ENCODE results near the gene LPAR1.

Gene LPAR1

DNA sequence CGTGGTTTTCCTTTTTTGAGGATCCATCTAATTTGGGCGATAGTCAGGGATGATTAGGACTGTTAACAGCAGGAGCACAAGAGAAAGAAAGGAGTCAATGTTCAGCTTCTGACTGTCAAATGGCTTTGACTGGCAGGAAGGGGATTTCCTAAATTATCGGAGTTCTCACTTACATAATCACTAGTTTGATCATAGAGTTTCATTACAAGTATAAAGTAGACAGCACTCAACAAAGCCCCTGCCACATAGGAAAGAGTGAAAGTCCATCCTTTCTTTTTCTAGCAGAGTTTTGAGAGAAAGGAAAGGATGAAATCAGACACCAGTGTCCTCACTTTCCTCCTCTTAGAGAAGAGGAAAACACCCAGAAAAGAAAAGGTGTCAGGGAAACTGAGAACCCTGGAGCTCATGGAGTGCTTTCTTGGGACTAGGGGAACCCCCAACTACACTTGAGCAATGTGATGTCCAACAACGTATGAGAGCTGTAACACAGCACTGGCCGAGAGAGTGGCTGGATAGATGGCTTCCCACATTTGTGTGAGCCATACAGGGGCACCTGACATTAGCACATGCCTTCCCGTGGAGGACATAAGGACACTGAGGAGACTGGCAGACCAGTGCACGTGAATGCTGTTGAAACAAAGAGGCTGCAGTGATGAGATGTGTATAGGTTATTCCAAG lies 26.0 kb upstream of the LPAR1 start:
- CTCF ChIA-PET: no interaction called here
- H3K4me3 ChIP-seq (ENCODE audit: low read depth, low read length): no peak overlapping the region
- POLR2A ChIA-PET: no interaction called here
- H3K36me3 ChIP-seq (ENCODE audit: control insufficient read depth in 2 of 2, insufficient read depth in 1 of 2, low read length in 2 of 2): no peaks in the 10 kb centered on the region
- no peak overlapping the region for H3K27ac ChIP-seq (ENCODE audit: extremely low read depth, low read depth, low read length)
- TF ChIP-seq, protein P1, sequence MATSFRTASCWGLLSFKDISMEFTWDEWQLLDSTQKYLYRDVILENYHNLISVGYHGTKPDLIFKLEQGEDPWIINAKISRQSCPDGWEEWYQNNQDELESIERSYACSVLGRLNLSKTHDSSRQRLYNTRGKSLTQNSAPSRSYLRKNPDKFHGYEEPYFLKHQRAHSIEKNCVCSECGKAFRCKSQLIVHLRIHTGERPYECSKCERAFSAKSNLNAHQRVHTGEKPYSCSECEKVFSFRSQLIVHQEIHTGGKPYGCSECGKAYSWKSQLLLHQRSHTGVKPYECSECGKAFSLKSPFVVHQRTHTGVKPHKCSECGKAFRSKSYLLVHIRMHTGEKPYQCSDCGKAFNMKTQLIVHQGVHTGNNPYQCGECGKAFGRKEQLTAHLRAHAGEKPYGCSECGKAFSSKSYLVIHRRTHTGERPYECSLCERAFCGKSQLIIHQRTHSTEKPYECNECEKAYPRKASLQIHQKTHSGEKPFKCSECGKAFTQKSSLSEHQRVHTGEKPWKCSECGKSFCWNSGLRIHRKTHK (tag by site-specific recombination; IDR thresholded peaks at IDR 0.05): no peak
- H3K4me1 ChIP-seq (ENCODE audit: control insufficient read depth, insufficient read depth, low read length): no peaks in the 10 kb centered on the region
- no peaks in the 10 kb centered on the region for H3K9me3 ChIP-seq (ENCODE audit: control insufficient read depth, insufficient read depth, low read depth, low read length)

DNA sequence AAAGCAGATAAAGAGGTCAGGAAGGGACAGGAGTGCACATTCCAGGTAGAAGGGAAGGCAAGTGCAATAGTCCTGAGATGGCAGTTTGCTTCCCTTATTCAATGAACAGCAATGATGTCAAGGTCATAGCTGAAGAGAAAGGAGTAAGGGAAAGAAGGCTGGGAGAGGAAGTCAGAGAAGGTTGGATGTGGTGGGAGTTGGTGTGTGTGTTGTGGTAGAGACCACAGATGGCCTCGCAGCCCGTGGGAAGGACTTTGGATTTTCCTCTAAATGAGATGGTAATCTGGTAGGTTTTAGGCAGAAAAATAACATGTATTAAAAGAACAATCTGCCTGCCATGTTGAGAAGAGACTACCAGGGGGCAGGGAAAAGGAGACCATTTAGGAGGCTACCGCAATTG lies 25.1 kb upstream of the LPAR1 start:
- H3K9me3 ChIP-seq (ENCODE audit: control insufficient read depth, insufficient read depth, low read depth, low read length): no peaks in the 10 kb centered on the region
- H3K4me3 ChIP-seq (ENCODE audit: low read depth, low read length): no peak overlapping the region
- no peaks in the 10 kb centered on the region for H3K4me1 ChIP-seq (ENCODE audit: control insufficient read depth, insufficient read depth, low read length)
- CTCF ChIA-PET: no interaction called here
- POLR2A ChIA-PET: no interaction called here
- H3K36me3 ChIP-seq (ENCODE audit: control insufficient read depth in 2 of 2, insufficient read depth in 1 of 2, low read length in 2 of 2): no peaks in the 10 kb centered on the region
- TF ChIP-seq ZNF239 (tag by site-specific recombination; IDR thresholded peaks at IDR 0.05) (no peak), ZNF354C (tag by site-specific recombination; IDR thresholded peaks at IDR 0.05; ENCODE audit: borderline replicate concordance, low read depth) (no peak), MEIS1 (CRISPR knock-in tag; IDR thresholded peaks at IDR 0.05; ENCODE audit: borderline replicate concordance) (no peak), ZNF223 (tag by site-specific recombination; IDR thresholded peaks at IDR 0.05) (no peak), ZIC2 (tag by site-specific recombination; IDR thresholded peaks at IDR 0.05) (no peak), ZNF544 (tag by site-specific recombination; IDR thresholded peaks at IDR 0.05) (no peak), GLI2 (tag by site-specific recombination; IDR thresholded peaks at IDR 0.05; ENCODE audit: borderline replicate concordance, low read depth) (no peak), OVOL3 (tag by site-specific recombination; IDR thresholded peaks at IDR 0.05) (no peak), PRDM1 (tag by site-specific recombination; IDR thresholded peaks at IDR 0.05) (no peak), ZEB2 (tag by site-specific recombination; IDR thresholded peaks at IDR 0.05) (no peak), ZNF157 (tag by site-specific recombination; IDR thresholded peaks at IDR 0.05) (no peak), ZNF658 (tag by site-specific recombination; IDR thresholded peaks at IDR 0.05) (no peak)
- TF ChIP-seq, protein P2, sequence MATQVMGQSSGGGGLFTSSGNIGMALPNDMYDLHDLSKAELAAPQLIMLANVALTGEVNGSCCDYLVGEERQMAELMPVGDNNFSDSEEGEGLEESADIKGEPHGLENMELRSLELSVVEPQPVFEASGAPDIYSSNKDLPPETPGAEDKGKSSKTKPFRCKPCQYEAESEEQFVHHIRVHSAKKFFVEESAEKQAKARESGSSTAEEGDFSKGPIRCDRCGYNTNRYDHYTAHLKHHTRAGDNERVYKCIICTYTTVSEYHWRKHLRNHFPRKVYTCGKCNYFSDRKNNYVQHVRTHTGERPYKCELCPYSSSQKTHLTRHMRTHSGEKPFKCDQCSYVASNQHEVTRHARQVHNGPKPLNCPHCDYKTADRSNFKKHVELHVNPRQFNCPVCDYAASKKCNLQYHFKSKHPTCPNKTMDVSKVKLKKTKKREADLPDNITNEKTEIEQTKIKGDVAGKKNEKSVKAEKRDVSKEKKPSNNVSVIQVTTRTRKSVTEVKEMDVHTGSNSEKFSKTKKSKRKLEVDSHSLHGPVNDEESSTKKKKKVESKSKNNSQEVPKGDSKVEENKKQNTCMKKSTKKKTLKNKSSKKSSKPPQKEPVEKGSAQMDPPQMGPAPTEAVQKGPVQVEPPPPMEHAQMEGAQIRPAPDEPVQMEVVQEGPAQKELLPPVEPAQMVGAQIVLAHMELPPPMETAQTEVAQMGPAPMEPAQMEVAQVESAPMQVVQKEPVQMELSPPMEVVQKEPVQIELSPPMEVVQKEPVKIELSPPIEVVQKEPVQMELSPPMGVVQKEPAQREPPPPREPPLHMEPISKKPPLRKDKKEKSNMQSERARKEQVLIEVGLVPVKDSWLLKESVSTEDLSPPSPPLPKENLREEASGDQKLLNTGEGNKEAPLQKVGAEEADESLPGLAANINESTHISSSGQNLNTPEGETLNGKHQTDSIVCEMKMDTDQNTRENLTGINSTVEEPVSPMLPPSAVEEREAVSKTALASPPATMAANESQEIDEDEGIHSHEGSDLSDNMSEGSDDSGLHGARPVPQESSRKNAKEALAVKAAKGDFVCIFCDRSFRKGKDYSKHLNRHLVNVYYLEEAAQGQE (tag by site-specific recombination; IDR thresholded peaks at IDR 0.05): no peak
- TF ChIP-seq, protein P3, sequence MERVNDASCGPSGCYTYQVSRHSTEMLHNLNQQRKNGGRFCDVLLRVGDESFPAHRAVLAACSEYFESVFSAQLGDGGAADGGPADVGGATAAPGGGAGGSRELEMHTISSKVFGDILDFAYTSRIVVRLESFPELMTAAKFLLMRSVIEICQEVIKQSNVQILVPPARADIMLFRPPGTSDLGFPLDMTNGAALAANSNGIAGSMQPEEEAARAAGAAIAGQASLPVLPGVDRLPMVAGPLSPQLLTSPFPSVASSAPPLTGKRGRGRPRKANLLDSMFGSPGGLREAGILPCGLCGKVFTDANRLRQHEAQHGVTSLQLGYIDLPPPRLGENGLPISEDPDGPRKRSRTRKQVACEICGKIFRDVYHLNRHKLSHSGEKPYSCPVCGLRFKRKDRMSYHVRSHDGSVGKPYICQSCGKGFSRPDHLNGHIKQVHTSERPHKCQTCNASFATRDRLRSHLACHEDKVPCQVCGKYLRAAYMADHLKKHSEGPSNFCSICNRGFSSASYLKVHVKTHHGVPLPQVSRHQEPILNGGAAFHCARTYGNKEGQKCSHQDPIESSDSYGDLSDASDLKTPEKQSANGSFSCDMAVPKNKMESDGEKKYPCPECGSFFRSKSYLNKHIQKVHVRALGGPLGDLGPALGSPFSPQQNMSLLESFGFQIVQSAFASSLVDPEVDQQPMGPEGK (tag by site-specific recombination; IDR thresholded peaks at IDR 0.05): no peak
- TF ChIP-seq, protein P4, sequence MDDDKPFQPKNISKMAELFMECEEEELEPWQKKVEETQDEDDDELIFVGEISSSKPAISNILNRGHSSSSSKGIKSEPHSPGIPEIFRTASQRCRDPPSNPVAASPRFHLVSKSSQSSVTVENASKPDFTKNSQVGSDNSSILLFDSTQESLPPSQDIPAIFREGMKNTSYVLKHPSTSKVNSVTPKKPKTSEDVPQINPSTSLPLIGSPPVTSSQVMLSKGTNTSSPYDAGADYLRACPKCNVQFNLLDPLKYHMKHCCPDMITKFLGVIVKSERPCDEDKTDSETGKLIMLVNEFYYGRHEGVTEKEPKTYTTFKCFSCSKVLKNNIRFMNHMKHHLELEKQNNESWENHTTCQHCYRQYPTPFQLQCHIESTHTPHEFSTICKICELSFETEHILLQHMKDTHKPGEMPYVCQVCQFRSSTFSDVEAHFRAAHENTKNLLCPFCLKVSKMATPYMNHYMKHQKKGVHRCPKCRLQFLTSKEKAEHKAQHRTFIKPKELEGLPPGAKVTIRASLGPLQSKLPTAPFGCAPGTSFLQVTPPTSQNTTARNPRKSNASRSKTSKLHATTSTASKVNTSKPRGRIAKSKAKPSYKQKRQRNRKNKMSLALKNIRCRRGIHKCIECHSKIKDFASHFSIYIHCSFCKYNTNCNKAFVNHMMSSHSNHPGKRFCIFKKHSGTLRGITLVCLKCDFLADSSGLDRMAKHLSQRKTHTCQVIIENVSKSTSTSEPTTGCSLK (tag by site-specific recombination; IDR thresholded peaks at IDR 0.05): no peak
- TF ChIP-seq, protein P5, sequence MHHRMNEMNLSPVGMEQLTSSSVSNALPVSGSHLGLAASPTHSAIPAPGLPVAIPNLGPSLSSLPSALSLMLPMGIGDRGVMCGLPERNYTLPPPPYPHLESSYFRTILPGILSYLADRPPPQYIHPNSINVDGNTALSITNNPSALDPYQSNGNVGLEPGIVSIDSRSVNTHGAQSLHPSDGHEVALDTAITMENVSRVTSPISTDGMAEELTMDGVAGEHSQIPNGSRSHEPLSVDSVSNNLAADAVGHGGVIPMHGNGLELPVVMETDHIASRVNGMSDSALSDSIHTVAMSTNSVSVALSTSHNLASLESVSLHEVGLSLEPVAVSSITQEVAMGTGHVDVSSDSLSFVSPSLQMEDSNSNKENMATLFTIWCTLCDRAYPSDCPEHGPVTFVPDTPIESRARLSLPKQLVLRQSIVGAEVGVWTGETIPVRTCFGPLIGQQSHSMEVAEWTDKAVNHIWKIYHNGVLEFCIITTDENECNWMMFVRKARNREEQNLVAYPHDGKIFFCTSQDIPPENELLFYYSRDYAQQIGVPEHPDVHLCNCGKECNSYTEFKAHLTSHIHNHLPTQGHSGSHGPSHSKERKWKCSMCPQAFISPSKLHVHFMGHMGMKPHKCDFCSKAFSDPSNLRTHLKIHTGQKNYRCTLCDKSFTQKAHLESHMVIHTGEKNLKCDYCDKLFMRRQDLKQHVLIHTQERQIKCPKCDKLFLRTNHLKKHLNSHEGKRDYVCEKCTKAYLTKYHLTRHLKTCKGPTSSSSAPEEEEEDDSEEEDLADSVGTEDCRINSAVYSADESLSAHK (tag by site-specific recombination; IDR thresholded peaks at IDR 0.05): no peak
- no peak overlapping the region for H3K27ac ChIP-seq (ENCODE audit: extremely low read depth, low read depth, low read length)
